Tibial artery (tissue), 4 donors: Measurements from ENCODE around the gene TPSB2.

Source experiments
- DNase-seq, 2 donors: peaks; one replicate each; pipeline ENCODE4 v3.0.0-alpha.2; 2019
- H3K27ac ChIP-seq, 2 donors: fragments of 200-600 bp; sonication (generic) in 1 of 2; 1 replicate in 1 of 2; 2 replicates in 1 of 2; pipeline ENCODE4 v1.5.1; 2018 to 2019; ENCODE audit warnings: mild to moderate bottlenecking in 1 of 2
- H3K27me3 ChIP-seq, 2 donors: fragments of 200-600 bp; sonication (generic) in 1 of 2; one replicate each; pipeline versions ENCODE4 v1.5.1 to v1.6.0; 2016 to 2019
- H3K36me3 ChIP-seq, 3 donors: fragments of 200-600 bp; sonication (generic) in 2 of 3; one replicate each; pipeline ENCODE4 v1.5.1; 2016 to 2019; ENCODE audit warnings: mild to moderate bottlenecking in 2 of 3
- H3K4me1 ChIP-seq, 4 donors: fragments of 200-600 bp; sonication (generic) in 2 of 4; 1 replicate in 3 of 4; 2 replicates in 1 of 4; pipeline ENCODE4 v1.5.1; 2016 to 2019
- H3K4me3 ChIP-seq, 2 donors: fragments of 200-600 bp; sonication (generic) in 1 of 2; 1 replicate in 1 of 2; 2 replicates in 1 of 2; pipeline ENCODE4 v1.5.1; 2018 to 2019; ENCODE audit warnings: mild to moderate bottlenecking in 2 of 2
- H3K9me3 ChIP-seq, 3 donors: fragments of 200-600 bp; sonication (generic) in 1 of 3; one replicate each; pipeline ENCODE4 v1.5.1; 2016 to 2019
- CTCF ChIP-seq, 2 experiments: fragments of 200-600 bp in 1 of 2; fragments of 450-650 bp in 1 of 2; IDR thresholded peaks; one replicate each; pipeline ENCODE4 v1.5.1; 2017 to 2019; ENCODE audit warnings: antibody characterized with exemption in 2 of 2, mild to moderate bottlenecking in 1 of 2, moderate library complexity in 1 of 2
- intact Hi-C: fragments of 100-400 bp; cut with DNase I; formaldehyde crosslinking; loops from one replicate; pipeline ENCODE4 v1.15.0; 2023; ENCODE audit warnings: low total_unique reads

The TPSB2 gene

GRCh38 chr16:1180549-1181403 lies 49.2 kb downstream of the TPSB2 start:
- Histone ChIP-seq H3K4me3 (peak overlapping the region; percentile 36), H3K27ac (peak overlapping the region; percentile 83 to 94), H3K9me3 (no peaks in the 10 kb centered on the region), H3K36me3 (no peaks in the 10 kb centered on the region), H3K27me3 (no peaks in the 10 kb centered on the region), H3K4me1 (peaks cover 0 to 81% (median 49%) of the 10 kb centered on the region in 4 donors)
- DNase-seq = peak; percentile 58 to 96
- intact Hi-C loops = no loop called here
- TF ChIP-seq CTCF (IDR thresholded peaks at IDR 0.05) = no peak
